ENCODE data around the gene REELD1. TPM values are rescaled to one million over a fixed set of nuclear protein-coding genes. Genes with fewer than 3 reads are reported as not detected.

Gene REELD1
- total and polyA plus RNA-seq, 8 donors = 0.11 to 0.81 (median 0.27) TPM; not detected in 1

DNA sequence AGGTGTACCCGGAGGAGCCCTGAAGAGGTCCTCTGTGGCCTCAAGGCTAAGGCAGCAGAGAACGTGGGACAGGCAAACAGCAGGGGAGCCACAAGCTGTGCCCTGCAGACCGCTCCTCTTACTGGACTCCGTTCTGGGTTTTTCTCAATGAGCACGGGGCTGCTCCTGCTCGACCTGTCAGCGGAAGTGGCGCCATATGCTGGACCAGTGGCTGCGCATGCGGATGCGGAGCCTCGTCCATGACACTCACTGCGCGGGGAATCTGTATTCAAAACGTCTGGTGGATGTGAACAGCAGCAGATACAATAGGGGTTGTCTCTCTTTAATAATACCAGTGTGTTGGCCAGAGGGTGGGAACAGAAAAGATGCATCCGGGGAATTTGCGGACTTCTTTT lies 29.5 kb downstream of the REELD1 start:
- intact Hi-C loops (cut with DNase I) = no loop called here

DNA sequence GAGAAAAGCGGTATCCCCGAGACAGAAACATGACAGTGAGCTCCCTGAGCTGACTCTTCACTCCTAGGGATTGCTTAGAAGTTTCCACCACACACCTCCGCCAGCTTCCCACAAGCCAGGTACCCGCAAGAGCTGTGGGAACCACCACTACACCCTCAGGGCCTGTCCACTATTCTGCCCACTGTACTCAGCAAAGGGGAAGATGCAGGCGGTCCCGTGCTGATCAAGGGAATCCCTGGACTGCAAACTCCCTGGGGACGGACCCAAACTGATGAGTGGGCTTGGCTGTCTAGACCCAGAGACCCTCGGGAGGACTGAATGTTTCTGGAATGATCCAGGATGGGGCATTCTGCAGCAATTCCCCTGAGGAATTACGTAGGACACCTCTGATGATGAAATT lies 30.2 kb downstream of the REELD1 start:
- intact Hi-C loops (cut with DNase I) = no loop called here
- TF ChIP-seq, protein P1, sequence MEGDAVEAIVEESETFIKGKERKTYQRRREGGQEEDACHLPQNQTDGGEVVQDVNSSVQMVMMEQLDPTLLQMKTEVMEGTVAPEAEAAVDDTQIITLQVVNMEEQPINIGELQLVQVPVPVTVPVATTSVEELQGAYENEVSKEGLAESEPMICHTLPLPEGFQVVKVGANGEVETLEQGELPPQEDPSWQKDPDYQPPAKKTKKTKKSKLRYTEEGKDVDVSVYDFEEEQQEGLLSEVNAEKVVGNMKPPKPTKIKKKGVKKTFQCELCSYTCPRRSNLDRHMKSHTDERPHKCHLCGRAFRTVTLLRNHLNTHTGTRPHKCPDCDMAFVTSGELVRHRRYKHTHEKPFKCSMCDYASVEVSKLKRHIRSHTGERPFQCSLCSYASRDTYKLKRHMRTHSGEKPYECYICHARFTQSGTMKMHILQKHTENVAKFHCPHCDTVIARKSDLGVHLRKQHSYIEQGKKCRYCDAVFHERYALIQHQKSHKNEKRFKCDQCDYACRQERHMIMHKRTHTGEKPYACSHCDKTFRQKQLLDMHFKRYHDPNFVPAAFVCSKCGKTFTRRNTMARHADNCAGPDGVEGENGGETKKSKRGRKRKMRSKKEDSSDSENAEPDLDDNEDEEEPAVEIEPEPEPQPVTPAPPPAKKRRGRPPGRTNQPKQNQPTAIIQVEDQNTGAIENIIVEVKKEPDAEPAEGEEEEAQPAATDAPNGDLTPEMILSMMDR (IDR thresholded peaks at IDR 0.05) = no peak
- Histone ChIP-seq H3K9me3 (no peaks in the 10 kb centered on the region), H3K4me3 (no peak overlapping the region), H3K27me3 (peaks cover 0 to 6% of the 10 kb centered on the region in 2 donors), H3K36me3 (no peaks in the 10 kb centered on the region), H3K4me1 (peaks cover 7 to 21% of the 10 kb centered on the region in 2 donors), H3K27ac (peak overlapping the region in 1 of 2 donors; percentile 46)
- ATAC-seq (no peak), DNase-seq (no peak)

More for the DNA sequence above, 29.5 kb downstream of the REELD1 start:
- Histone ChIP-seq H3K27me3 (peaks cover 0 to 6% of the 10 kb centered on the region in 2 donors), H3K4me3 (no peak overlapping the region), H3K36me3 (no peaks in the 10 kb centered on the region), H3K9me3 (no peaks in the 10 kb centered on the region), H3K27ac (peak overlapping the region in 1 of 2 donors; percentile 86), H3K4me1 (peaks cover 7 to 21% of the 10 kb centered on the region in 2 donors)
- ATAC-seq (no peak), DNase-seq (no peak)
- TF ChIP-seq, protein P1 (IDR thresholded peaks at IDR 0.05) = no peak

DNA sequence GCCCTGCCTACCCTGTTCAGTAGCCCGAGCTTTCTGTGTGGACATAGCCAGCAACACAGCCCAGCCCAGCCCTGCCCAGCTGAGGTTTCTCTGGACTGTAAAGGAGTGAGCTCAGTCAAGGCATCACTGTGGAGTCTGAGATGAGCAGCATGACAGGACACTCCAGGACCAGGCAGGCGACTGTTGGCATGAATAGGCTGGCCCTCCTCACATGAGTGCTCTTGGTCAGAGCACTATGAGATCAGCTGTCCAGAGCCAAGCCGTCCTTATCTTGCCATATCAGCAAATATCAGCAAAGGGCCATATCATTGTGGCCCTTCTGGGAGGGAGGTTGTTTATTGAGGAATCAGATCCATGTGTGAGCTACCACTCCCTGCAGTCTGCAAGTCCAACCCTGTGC lies 30.9 kb downstream of the REELD1 start:
- no peak for DNase-seq
- peaks cover 0 to 6% of the 10 kb centered on the region in 2 donors for H3K27me3 ChIP-seq
- H3K4me3 ChIP-seq = no peak overlapping the region
- peak; percentile 2 for ATAC-seq
- no peaks in the 10 kb centered on the region for H3K36me3 ChIP-seq
- H3K27ac ChIP-seq = peak overlapping the region in 1 of 2 donors; percentile 46
- intact Hi-C loops (cut with DNase I) = no loop called here
- TF ChIP-seq, protein P1 (IDR thresholded peaks at IDR 0.05) = no peak
- H3K9me3 ChIP-seq = no peaks in the 10 kb centered on the region
- peaks cover 7 to 21% of the 10 kb centered on the region in 2 donors for H3K4me1 ChIP-seq

DNA sequence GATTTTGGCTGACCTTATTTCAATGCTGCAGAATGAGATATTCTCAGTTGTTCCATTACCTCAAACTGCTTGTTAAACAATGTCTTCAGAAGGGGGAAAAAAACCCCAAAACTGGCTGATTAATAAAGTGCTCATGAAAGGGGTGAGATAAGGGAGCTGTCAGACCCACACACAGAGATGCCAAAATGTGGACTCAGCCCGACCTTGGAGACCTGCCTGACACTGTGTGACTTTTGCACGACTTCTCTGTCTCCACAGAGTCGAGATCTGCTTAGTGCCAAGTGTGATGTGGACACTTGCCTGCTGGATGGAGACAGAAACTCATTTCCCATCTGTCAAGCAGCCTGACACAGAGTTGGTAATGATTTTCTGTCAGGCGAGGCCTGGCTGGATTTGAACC lies 31.5 kb downstream of the REELD1 start:
- TF ChIP-seq, protein P1 (IDR thresholded peaks at IDR 0.05) = no peak

DNA sequence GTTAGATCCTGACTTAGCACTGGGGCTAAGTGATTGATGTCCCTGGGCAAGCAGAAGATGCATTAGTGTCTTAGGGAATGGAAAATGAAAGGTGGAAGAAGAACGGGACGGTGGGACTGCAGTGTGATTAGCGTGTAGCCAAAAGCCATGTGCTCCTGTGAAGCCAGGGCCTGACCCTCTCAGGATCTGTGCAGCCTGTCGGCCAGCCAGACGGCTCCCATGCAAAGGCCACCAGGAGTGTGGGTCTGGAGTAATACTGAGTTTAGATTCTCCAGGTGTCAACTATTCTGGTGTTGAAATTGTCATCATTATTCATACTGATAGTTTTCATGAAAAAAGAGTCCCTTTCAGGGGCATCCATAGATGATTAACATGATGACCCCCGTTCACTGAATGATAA lies 32.0 kb downstream of the REELD1 start:
- DNase-seq (no peak), ATAC-seq (no peak)
- H3K4me1 ChIP-seq = peaks cover 7 to 15% of the 10 kb centered on the region in 2 donors
- no peak overlapping the region for H3K4me3 ChIP-seq
- peaks cover 0 to 6% of the 10 kb centered on the region in 2 donors for H3K27me3 ChIP-seq
- intact Hi-C loops (cut with DNase I) = no loop called here
- TF ChIP-seq, protein P1 (IDR thresholded peaks at IDR 0.05) = no peak
- no peaks in the 10 kb centered on the region for H3K36me3 ChIP-seq
- no peaks in the 10 kb centered on the region for H3K9me3 ChIP-seq
- no peak overlapping the region for H3K27ac ChIP-seq

More for the DNA sequence above, 31.5 kb downstream of the REELD1 start:
- DNase-seq (peak in 2 of 4 donors; percentile 32 to 72), ATAC-seq (peak; percentile 5)
- peak overlapping the region in 1 of 2 donors; percentile 46 for H3K27ac ChIP-seq
- intact Hi-C loops (cut with DNase I) = no loop called here
- peaks cover 0 to 6% of the 10 kb centered on the region in 2 donors for H3K27me3 ChIP-seq
- H3K9me3 ChIP-seq = no peaks in the 10 kb centered on the region
- H3K4me1 ChIP-seq = peaks cover 7 to 17% of the 10 kb centered on the region in 2 donors
- no peak overlapping the region for H3K4me3 ChIP-seq
- H3K36me3 ChIP-seq = no peaks in the 10 kb centered on the region

Data from left lung (tissue), 10 donors.